Measurements from ENCODE around the gene RIT1.
"Not testable (repeated sequence)": the region's sequence is repeated elsewhere in the genome, so short reads cannot be mapped to it uniquely, and the experiment has no call there.

The RIT1 gene

GRCh38 chr1:155933591-155934096, 22.5 kb upstream of the RIT1 start:
- DNase-seq (ENCODE audit: low spot score): no peak

- no peak for DNase-seq (ENCODE audit: low spot score)
These were observed 21.3 kb upstream of the RIT1 start for GRCh38 chr1:155932487-155932886.

DNA sequence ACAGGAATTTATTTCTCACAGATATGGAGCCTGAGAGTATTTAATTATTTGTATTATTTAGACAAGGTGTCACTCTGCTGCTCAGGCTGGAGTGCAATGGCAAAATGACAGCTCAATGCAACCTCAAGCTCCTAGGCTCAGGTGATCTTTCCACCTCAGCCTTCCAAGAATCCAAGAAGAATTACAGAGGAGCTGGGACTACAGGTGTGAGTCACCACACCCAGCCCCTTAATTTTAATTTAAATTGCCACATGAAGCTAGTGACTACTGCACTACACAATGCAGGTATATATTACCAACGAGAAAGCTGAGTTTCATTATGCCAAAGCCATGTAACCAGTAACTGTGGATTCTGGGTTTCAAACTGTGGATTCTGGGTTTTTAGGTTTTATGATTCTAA, 20.9 kb upstream of the RIT1 start:
- no peak for DNase-seq (ENCODE audit: low spot score)

GRCh38 chr1:155931332-155932038, 20.3 kb upstream of the RIT1 start:
- DNase-seq (ENCODE audit: low spot score): no peak

DNA sequence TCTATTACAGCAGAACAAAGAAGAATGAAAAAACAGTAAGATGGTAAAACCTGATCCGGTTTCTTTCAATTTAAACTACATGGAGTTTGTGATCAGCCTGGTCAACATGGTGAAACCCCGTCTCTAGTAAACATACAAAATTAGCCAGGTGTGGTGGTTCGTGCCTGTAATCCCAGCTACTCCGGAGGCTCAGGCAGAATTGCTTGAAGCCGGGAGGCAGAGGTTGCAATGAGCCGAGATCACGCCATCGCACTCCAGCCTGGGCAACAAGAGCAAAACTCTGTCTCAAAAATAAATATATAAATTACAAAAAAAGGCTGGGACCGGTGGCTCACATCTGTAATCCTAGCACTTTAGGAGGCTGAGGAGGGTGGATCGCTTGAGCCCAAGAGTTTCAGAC, 19.6 kb upstream of the RIT1 start:
- DNase-seq (ENCODE audit: low spot score): not testable (repeated sequence)

GRCh38 chr1:155929057-155929456, 17.9 kb upstream of the RIT1 start:
- DNase-seq (ENCODE audit: low spot score): no peak

DNA sequence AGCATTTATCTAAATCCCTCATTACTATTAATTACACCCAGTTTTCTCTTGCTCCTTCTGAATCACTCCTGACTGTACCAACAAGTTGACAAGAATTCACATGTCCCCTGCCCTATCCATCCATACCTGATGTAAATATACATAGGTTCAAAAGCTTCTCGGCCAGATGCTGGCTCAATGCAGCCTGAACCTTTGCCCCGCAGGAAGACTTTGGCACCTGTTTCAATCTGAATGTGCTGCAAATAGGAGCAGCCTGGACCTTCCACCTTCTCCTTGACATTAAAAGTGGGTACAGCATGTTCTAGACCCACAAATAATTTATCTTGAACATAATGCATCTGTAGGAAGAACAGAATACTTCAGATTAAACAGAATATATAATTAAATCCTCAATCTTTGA, 14.4 kb upstream of the RIT1 start:
- no peak for DNase-seq (ENCODE audit: low spot score)

- no peak for DNase-seq (ENCODE audit: low spot score)
These were observed 9.6 kb upstream of the RIT1 start for GRCh38 chr1:155920717-155921116.

GRCh38 chr1:155919801-155920200, 8.7 kb upstream of the RIT1 start:
- DNase-seq (ENCODE audit: low spot score): no peak

DNA sequence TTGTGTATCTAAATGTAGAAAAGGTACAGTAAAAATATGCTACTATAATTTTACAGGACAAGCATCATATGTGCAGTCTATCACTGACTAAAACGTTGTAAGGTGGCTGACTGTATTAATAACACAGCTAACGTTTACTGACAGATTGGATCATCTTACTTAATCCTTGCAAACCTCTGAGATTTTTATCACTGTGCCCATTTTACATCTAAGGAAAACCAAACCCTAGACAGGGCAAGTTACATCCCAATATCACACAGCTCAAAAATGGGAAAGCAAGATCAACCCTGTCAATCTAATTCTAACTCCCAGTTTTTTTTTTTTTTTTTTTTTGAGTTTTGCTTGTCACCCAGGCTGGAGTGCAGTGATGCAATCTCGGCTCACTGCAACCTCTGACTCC, 7.5 kb upstream of the RIT1 start:
- no peak for DNase-seq (ENCODE audit: low spot score)

DNA sequence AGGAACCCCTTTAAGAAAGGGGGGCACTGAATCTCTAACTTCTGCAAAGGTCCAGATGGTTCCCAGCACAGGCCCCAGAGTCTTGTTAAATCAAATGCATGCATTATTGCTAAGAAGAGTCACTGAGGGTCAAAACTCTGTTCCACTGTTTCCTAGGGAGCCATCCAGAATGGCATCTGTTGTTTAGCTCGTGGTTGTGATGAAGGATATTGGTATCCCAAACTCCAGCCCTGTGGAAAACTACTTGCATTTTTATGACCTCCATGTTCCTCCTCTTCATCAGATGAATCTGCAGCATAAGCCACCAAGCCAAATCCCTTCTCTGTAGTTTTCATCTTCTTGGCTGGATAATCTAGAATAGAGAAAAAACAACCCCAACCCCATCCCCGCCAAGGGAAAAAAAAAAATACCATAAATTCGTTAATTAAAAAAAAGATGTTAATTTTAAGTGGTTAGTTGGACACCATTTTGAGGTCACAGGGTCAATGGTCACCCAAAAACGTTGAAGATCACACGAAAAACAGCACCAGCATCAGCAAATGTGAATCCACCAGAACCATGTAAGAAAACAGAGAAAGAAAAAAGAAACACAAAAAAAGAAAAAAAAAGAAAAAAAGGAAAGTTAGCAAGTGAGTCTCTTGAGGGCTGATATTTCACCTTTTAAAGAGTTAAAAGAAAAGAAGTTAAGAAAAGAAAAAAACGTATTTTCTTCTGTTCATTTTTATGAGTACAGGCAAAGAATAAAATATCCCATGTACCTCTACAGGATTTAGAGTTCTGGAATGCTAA, 3.0 kb upstream of the RIT1 start:
- DNase-seq (ENCODE audit: low spot score): no peak

GRCh38 chr1:155912056-155912536, 947 bp upstream of the RIT1 start:
- no peak for DNase-seq (ENCODE audit: low spot score)

DNA sequence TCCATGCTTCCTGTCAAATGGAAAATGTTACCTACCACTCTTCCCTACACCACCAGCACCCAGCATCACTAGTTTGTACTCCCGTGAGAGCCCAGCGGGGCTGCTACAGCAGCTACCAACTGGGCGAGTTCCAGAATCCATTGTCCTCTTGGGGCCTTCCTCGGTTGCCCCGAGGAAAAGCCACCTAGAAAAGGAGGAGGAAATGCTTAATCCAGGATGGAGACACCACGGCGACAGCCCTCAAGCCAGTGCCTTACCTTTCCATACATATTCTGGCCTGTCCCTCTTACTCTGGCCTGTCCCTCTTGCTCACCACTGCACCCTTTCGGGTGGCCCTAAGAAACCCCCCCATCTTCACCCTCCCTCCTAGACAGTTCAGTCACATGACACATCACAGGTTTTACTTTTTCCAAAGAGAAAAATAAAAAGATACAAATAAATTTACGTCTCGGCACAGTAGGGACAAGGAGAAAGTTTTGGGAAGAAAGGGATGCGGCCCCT, 478 bp downstream of the RIT1 start:
- peak; percentile 51 for DNase-seq (ENCODE audit: low spot score)

- DNase-seq (ENCODE audit: low spot score): no peak
These were observed 1.3 kb downstream of the RIT1 start for GRCh38 chr1:155909894-155910293.

DNA sequence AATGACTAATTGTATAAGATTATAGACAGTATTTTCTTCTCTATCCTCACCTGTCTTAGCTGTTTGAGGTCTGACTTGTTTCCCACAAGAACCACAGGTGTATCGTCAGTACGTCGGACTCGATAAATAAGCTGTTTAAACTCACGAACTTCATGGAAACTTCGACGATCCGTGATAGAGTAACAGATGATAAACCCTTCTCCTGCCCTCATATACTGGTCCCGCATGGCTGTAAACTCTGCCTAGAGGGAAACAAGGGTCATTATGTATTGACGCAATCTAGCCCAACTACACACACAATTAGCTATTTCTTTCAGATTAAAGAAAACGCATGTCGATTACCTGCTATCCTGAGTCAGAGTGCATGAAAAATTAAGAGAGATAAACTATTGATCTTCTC, 6.9 kb downstream of the RIT1 start:
- DNase-seq (ENCODE audit: low spot score): no peak

DNA sequence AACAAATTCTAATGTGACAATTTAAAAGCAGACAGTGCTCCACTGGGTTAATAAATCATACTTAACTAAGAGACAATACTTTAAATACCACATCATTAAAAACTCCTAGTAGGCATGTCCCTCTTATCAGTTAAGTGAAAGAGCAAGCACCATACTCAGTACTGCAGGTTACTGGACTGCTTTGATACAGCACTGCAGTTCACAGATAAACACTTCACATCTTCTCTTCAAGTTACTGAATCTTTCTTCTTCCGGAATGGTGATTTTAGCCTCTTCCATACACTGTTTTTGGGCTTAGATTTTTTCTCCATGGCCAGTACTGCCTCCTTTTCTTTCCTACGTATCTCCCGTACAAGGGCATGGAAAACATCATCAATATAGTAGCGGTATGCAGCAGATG, 11.0 kb downstream of the RIT1 start:
- DNase-seq (ENCODE audit: low spot score): no peak

DNA sequence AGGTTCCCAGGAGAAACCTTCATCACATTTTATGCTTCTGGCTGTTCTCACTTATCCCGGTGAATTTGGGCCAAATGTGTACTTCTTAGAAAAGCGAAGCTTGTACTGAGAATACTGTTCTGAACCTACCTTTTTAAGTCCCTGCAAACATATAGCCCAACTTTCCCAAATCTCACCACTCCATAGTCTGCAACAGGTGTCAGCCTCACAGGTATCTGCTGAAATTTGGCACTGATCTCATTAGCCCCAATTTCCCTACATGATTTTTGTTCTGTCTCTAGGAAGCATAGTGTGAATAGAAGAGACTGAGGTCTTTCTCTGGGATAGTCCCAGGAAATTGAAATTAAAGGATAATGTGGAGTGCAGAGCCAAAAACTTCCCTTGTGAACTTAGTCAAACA, 11.5 kb downstream of the RIT1 start:
- no peak for DNase-seq (ENCODE audit: low spot score)

- no peak for DNase-seq (ENCODE audit: low spot score)
These were observed 12.3 kb downstream of the RIT1 start for GRCh38 chr1:155898888-155899287.

- DNase-seq (ENCODE audit: low spot score): no peak
These were observed 13.4 kb downstream of the RIT1 start for GRCh38 chr1:155897746-155898145.

DNA sequence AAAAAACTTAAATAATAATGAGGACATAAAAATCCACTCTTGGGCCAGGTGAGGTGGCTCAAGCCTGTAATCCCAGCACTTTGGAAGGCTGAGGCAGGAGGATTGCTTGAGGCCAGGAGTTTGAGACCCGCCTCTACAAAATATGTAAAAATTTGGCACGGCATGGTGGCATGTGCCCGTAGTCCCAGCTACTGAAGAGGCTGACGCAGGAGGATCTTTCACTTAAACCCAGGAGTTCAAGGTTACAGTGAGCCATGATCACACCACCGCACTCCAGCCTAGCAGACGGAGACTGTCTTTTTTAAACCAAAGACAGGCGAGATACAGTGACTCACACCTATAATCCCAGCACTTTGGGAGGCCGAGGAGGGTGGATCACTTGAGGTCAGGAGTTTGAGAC, 14.7 kb downstream of the RIT1 start:
- not testable (repeated sequence) for DNase-seq (ENCODE audit: low spot score)

DNA sequence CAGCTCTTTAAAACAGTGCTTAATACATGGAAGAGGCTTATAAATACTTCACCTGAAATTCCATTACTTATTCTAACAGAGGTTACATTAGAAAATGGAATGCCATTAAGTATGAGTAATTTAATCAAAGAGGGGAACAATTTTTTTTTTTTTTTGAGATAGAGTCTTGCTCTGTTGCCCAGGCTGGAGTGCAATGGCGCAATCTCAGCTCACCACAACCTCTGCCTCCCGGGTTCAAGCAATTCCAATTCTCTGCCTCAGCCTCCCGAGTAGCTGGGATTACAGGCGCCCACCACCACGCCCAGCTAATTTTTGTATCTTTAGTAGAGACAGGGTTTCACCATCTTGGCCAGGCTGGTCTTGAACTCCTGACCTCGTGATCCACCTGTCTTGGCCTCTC, 15.5 kb downstream of the RIT1 start:
- DNase-seq (ENCODE audit: low spot score): not testable (repeated sequence)

DNA sequence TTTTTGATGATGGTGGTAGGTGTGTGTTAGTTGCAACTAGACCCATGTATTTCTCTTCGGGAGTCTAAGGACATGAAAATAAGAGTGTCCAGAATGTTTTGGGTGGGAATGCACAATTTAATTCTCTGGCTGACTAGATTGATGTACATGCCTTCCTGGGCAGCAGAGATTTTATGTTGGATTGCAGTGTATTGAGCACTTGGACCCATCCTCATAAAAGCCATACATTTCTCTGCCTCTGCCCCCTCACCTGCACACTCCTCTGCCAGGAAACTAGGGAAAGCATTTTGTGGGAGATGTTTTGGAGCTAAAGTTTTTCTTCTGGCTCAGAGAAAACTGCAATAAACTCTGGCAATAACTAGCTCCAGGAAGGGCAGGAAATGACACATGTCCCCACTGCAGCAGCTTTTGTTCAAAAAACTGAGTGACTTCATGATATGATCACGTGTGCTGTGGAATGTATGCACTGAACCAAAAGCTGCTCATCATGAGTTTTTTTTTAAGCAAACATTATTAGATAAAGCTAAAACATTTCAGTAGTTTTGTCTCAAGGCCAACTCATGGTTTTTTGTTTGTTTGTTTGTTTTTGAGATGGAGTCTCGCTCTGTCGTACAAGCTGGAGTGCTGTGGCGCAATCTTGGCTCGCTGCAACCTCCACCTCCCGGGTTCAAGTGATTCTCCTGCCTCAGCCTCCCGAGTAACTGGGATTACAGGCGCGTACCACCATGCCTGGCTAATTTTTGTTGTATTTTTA, 17.6 kb downstream of the RIT1 start:
- no peak for DNase-seq (ENCODE audit: low spot score)
